HepG2 (cell line): ENCODE measurements around the gene GPR107. TPM values are rescaled to one million over a fixed set of nuclear protein-coding genes. Genes with fewer than 3 reads are reported as not detected.
A peak's percentile ranks its signal among the peaks of the same experiment; 100 is the strongest.

Experiments used
- ATAC-seq: fragments of 200-7000 bp; cut with Tn5 transposase; 3 replicates; pipeline ENCODE4 v1.9.1; 2020; ENCODE audit warnings: mild to moderate bottlenecking, moderate library complexity
- BruUV-seq: library from RNA; stranded (reverse); fragments of 400-500 nt; replicated peaks from 2 replicates; lab custom pipeline; 2021; lab: Mats Ljungman, UMichigan
- CTCF ChIA-PET: fragments of 300-600 bp; formaldehyde crosslinking; extraction: SDS; loops from one replicate; lab custom pipeline; 2021; ENCODE audit warnings: low total read pairs, inconsistent platforms, low intra/inter-chr PET ratio; lab: Yijun Ruan, JAX
- POLR2A ChIA-PET: fragments of 350-600 bp; sonication (Branson Sonifier 250); formaldehyde crosslinking; loops from one replicate; lab custom pipeline; 2020; ENCODE audit warnings: antibody characterized with exemption, inconsistent platforms; lab: Yijun Ruan, JAX
- DNase-seq: peaks from one replicate; pipeline ENCODE4 v3.0.0-alpha.2; 2015; ENCODE audit warnings: low spot score
- FAIRE-seq: peaks from 3 replicates; lab custom pipeline; 2011; peaks lifted over from hg19 to GRCh38; lab: Jason Lieb, UNC
- H2AFZ ChIP-seq: one replicate; pipeline ENCODE4 v1.6.1; 2011; ENCODE audit warnings: low read length, inconsistent platforms
- H3K27ac ChIP-seq: fragments of 300-600 bp; 3 replicates; pipeline ENCODE4 v1.8.0; 2011; ENCODE audit warnings: mixed run types, mild to moderate bottlenecking, mixed read lengths, low read length, inconsistent platforms; ENCODE audit not compliant: insufficient read depth; ENCODE audit errors: extremely low read length
- H3K27me3 ChIP-seq, 2 experiments: fragments of 200-600 bp in 1 of 2; 2 replicates in 1 of 2; 3 replicates in 1 of 2; pipeline versions ENCODE4 v1.6.0 to v1.8.0; 2011; ENCODE audit warnings: low read length in 2 of 2, mild to moderate bottlenecking in 2 of 2, moderate library complexity in 2 of 2, inconsistent platforms in 1 of 2; ENCODE audit not compliant: insufficient read depth in 2 of 2, control insufficient read depth in 1 of 2
- H3K36me3 ChIP-seq, 2 experiments: fragments of 200-600 bp in 1 of 2; replicated peaks in 1 of 2; 2 replicates in 1 of 2; 3 replicates in 1 of 2; pipeline versions ENCODE4 v1.5.1 to v1.8.0; 2011; ENCODE audit warnings: low read length in 2 of 2, inconsistent platforms in 1 of 2; ENCODE audit not compliant: insufficient read depth in 2 of 2, control insufficient read depth in 1 of 2
- H3K4me1 ChIP-seq: 2 replicates; pipeline ENCODE4 v1.5.1; 2012; ENCODE audit warnings: low read length, inconsistent platforms; ENCODE audit not compliant: insufficient read depth
- H3K4me2 ChIP-seq: 2 replicates; pipeline ENCODE4 v1.6.0; 2011; ENCODE audit warnings: low read depth, low read length, inconsistent platforms
- H3K4me3 ChIP-seq, 3 experiments: fragments of 200-600 bp in 1 of 3; sonication (generic), shearing (Covaris generic) in 1 of 3; replicated peaks in 1 of 3; 2 replicates each; pipeline ENCODE4 v1.5.1; 2011 to 2016; ENCODE audit warnings: low read length in 3 of 3, inconsistent platforms in 2 of 3, low read depth in 2 of 3, mild to moderate bottlenecking in 2 of 3, control low read depth in 1 of 3, mixed read lengths in 1 of 3; ENCODE audit not compliant: insufficient read depth in 1 of 3
- H3K79me2 ChIP-seq: one replicate; pipeline ENCODE4 v1.6.1; 2011; ENCODE audit warnings: low read length, inconsistent platforms; ENCODE audit not compliant: insufficient read depth
- H3K9ac ChIP-seq: 2 replicates; pipeline ENCODE4 v1.6.0; 2011; ENCODE audit warnings: mild to moderate bottlenecking, low read depth, low read length, inconsistent platforms; ENCODE audit not compliant: insufficient read depth
- H3K9me3 ChIP-seq: 2 replicates; pipeline ENCODE4 v1.5.1; 2012; ENCODE audit warnings: mild to moderate bottlenecking, low read length
- H4K20me1 ChIP-seq: 2 replicates; pipeline ENCODE4 v1.6.0; 2011; ENCODE audit warnings: inconsistent platforms, mild to moderate bottlenecking, low read length, moderate library complexity; ENCODE audit not compliant: insufficient read depth
- NPAS2 ChIP-seq: sonication (generic); formaldehyde crosslinking; IDR thresholded peaks from 2 replicates; pipeline ENCODE4 v1.8.0; 2022; ENCODE audit warnings: mild to moderate bottlenecking, missing genetic modification reagents, borderline replicate concordance
- PHF5A ChIP-seq: IDR thresholded peaks from one replicate; pipeline ENCODE4 v1.6.1; 2018; ENCODE audit warnings: low read depth, missing genetic modification reagents; ENCODE audit not compliant: unreplicated experiment
- STAT5B ChIP-seq: sonication (generic); formaldehyde crosslinking; IDR thresholded peaks from 2 replicates; pipeline ENCODE4 v1.4.0; 2020; ENCODE audit warnings: missing genetic modification reagents
- ZNF589 ChIP-seq: sonication (generic); formaldehyde crosslinking; conservative IDR thresholded peaks from 2 replicates; pipeline ENCODE4 v1.8.0; 2022; ENCODE audit warnings: mild to moderate bottlenecking, moderate library complexity, missing genetic modification reagents
- ZSCAN22 ChIP-seq: sonication (generic); formaldehyde crosslinking; IDR thresholded peaks from 2 replicates; pipeline ENCODE4 v1.4.0; 2020; ENCODE audit warnings: mild to moderate bottlenecking, missing genetic modification reagents
- WGBS: methylation state at CpG from one replicate; pipeline ENCODE4 v1.1.6; 2017; ENCODE audit warnings: low lambda C conversion rate; 5-methylcytosine and 5-hydroxymethylcytosine counted together
- in situ Hi-C: cut with HindIII; loops from 2 replicates; pipeline ENCODE4 v1.10.0; 2017; ENCODE audit warnings: low pct_unique_long_range_greater_than_20kb; ENCODE audit not compliant: extremely low pct_ligation_motif_present
- intact Hi-C: fragments of 100-400 bp; cut with micrococcal nuclease; formaldehyde crosslinking; loops from one replicate; pipeline ENCODE4 v1.10.0; 2022; ENCODE audit not compliant: unreplicated experiment
- polyA plus RNA-seq, 8 experiments: library from polyadenylated mRNA; depleted of rRNA in 3 of 8; stranded (reverse) in 7 of 8; unstranded in 1 of 8; fragments of >200 nt; fragmentation: Illumina TruSeq in 4 of 8; extraction: Trizol in 4 of 8; gene quantifications; 2 replicates each; pipeline versions ENCODE4 v1.2.1 to v1.2.3, GENCODE V29; 2011 to 2016; ENCODE audit warnings: low read depth in 4 of 8, missing spikeins in 1 of 8, mixed read lengths in 1 of 8; ENCODE audit not compliant: insufficient read depth in 1 of 8
- total RNA-seq, 5 experiments: library from RNA; depleted of rRNA; stranded (reverse); fragments of >200 nt; fragmentation: Illumina TruSeq; extraction: Trizol; gene quantifications; 2 replicates each; pipeline ENCODE4 v1.2.3, GENCODE V29; 2016; ENCODE audit warnings: low read depth in 1 of 5
- TF ChIP-seq, protein P1 (sequence below): sonication (generic); formaldehyde crosslinking; IDR thresholded peaks from 2 replicates; pipeline ENCODE4 v1.8.0; 2022; ENCODE audit warnings: mild to moderate bottlenecking, missing genetic modification reagents
- TF ChIP-seq, protein P2 (sequence below): sonication (generic); formaldehyde crosslinking; IDR thresholded peaks from 2 replicates; pipeline ENCODE4 v1.8.0; 2022; ENCODE audit warnings: mild to moderate bottlenecking, missing genetic modification reagents; ENCODE audit not compliant: insufficient replicate concordance
- TF ChIP-seq, protein P3 (sequence below): sonication (generic); formaldehyde crosslinking; IDR thresholded peaks from 2 replicates; pipeline ENCODE4; 2020; ENCODE audit warnings: missing genetic modification reagents, mild to moderate bottlenecking, borderline replicate concordance
- TF ChIP-seq, protein P4 (sequence below): sonication (generic); formaldehyde crosslinking; IDR thresholded peaks from 2 replicates; pipeline ENCODE4 v1.5.1; 2020; ENCODE audit warnings: missing genetic modification reagents, mild to moderate bottlenecking, borderline replicate concordance
- TF ChIP-seq, protein P5 (sequence below): sonication (generic); formaldehyde crosslinking; IDR thresholded peaks from 2 replicates; pipeline ENCODE4 v1.4.0; 2020; ENCODE audit warnings: mild to moderate bottlenecking, low read depth, missing genetic modification reagents

GPR107 gene
- total and polyA plus RNA-seq, 2 of the 13 experiments (the other 11 are each of a cell fraction or from before 2014, with no cell fraction given): 22.5 to 24.4 TPM

DNA sequence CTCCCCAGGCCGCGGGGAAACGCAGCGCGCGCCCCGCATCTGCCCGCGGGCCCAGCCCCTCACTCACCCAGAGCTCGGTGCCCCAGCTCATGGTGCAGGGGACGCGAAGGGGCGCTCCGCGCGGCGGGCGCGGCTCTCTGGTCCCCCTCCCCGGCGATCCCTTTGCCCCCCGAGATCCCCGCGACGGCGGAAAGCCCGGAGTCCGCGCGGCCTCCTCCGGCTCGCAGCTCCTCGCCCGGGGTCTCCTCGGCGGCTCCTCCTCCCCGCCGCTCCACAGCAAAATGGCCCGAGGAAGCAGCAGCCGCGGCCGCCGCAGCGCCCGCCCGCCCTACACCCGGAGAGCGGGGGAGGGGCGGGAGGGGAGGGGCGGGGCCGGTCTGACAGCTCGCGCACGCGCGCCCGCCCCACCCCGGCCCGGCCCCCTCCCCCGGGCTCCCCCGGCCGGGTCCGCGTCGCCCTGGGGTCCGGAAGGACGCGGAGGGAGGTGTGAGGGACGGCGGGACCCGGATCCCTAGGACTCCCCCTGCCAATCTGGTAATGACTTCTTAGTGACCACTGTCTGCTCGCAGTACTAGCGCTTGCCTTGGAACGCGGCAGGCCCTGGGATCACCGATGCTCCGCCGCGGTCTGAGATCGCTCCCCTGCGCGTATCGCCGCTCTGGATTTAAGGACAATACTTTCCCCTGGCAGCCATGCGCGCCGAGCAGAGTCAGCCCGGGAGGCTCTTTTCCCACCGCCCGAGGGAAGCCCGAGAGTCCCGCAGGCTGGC is 10.6 kb upstream of the GPR107 start, which contains the start of gene FNBP1:
Gene FNBP1, minus strand, starts transcription at position 305 of the 769 bp plus-strand sequence. Its CDS starts 214 bp downstream, at position 91.
- no peak for FAIRE-seq
- DNase-seq: peak; percentile 56
- H3K27ac ChIP-seq: peak within 1 kb of the TSS; percentile 85
- H3K4me2 ChIP-seq: peak within 1 kb of the TSS; percentile 79
- H2AFZ ChIP-seq: no peak within 1 kb of the TSS
- ATAC-seq: peak; percentile 82
- H3K27me3 ChIP-seq: no peaks in the 10 kb centered on the region
- BruUV-seq: no TSS peak
- peak within 1 kb of the TSS; percentile 68 to 97 (median 78) for H3K4me3 ChIP-seq
- ChIA-PET POLR2A (interaction anchor here (0.8 to 4.0 kb wide), 6 partner anchors 8 to 157 kb away, joined by 3 to 39 read pairs (median 7); partner anchors contain the start of gene GPR107), CTCF (interaction anchor here (2.2 kb wide), 1 partner anchor 157 kb away, joined by 9 read pairs; no protein-coding TSS in a partner anchor)
- H3K36me3 ChIP-seq: no peaks in the 10 kb centered on the region
- intact Hi-C loops: loop anchor here (1.0 kb wide), 1 partner anchor 158 kb away; no protein-coding TSS in a partner anchor
- 1% methylated on average over 15 of the region's 92 CpGs for WGBS
- no peaks in the 10 kb centered on the region for H3K9me3 ChIP-seq
- peak within 1 kb of the TSS; percentile 83 for H3K9ac ChIP-seq
- no peaks in the 10 kb centered on the region for H4K20me1 ChIP-seq
- peaks cover 35% of the 10 kb centered on the region for H3K79me2 ChIP-seq
- H3K4me1 ChIP-seq: peaks cover 55% of the 10 kb centered on the region
- in situ Hi-C loops: loop anchor here (5.0 kb wide), 1 partner anchor 156 kb away; no protein-coding TSS in a partner anchor
- TF ChIP-seq, protein P1, sequence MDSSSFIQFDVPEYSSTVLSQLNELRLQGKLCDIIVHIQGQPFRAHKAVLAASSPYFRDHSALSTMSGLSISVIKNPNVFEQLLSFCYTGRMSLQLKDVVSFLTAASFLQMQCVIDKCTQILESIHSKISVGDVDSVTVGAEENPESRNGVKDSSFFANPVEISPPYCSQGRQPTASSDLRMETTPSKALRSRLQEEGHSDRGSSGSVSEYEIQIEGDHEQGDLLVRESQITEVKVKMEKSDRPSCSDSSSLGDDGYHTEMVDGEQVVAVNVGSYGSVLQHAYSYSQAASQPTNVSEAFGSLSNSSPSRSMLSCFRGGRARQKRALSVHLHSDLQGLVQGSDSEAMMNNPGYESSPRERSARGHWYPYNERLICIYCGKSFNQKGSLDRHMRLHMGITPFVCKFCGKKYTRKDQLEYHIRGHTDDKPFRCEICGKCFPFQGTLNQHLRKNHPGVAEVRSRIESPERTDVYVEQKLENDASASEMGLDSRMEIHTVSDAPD (CRISPR knock-in tag): peak; percentile 11; the same call in 1 of the 2 replicates
- TF ChIP-seq NPAS2: no peak
- TF ChIP-seq, protein P2, sequence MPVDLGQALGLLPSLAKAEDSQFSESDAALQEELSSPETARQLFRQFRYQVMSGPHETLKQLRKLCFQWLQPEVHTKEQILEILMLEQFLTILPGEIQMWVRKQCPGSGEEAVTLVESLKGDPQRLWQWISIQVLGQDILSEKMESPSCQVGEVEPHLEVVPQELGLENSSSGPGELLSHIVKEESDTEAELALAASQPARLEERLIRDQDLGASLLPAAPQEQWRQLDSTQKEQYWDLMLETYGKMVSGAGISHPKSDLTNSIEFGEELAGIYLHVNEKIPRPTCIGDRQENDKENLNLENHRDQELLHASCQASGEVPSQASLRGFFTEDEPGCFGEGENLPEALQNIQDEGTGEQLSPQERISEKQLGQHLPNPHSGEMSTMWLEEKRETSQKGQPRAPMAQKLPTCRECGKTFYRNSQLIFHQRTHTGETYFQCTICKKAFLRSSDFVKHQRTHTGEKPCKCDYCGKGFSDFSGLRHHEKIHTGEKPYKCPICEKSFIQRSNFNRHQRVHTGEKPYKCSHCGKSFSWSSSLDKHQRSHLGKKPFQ (CRISPR knock-in tag): no peak
- TF ChIP-seq, protein P3, sequence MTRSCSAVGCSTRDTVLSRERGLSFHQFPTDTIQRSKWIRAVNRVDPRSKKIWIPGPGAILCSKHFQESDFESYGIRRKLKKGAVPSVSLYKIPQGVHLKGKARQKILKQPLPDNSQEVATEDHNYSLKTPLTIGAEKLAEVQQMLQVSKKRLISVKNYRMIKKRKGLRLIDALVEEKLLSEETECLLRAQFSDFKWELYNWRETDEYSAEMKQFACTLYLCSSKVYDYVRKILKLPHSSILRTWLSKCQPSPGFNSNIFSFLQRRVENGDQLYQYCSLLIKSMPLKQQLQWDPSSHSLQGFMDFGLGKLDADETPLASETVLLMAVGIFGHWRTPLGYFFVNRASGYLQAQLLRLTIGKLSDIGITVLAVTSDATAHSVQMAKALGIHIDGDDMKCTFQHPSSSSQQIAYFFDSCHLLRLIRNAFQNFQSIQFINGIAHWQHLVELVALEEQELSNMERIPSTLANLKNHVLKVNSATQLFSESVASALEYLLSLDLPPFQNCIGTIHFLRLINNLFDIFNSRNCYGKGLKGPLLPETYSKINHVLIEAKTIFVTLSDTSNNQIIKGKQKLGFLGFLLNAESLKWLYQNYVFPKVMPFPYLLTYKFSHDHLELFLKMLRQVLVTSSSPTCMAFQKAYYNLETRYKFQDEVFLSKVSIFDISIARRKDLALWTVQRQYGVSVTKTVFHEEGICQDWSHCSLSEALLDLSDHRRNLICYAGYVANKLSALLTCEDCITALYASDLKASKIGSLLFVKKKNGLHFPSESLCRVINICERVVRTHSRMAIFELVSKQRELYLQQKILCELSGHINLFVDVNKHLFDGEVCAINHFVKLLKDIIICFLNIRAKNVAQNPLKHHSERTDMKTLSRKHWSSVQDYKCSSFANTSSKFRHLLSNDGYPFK (CRISPR knock-in tag): peak; percentile 75
- TF ChIP-seq PHF5A (CRISPR knock-in tag): no peak
- TF ChIP-seq, protein P4, sequence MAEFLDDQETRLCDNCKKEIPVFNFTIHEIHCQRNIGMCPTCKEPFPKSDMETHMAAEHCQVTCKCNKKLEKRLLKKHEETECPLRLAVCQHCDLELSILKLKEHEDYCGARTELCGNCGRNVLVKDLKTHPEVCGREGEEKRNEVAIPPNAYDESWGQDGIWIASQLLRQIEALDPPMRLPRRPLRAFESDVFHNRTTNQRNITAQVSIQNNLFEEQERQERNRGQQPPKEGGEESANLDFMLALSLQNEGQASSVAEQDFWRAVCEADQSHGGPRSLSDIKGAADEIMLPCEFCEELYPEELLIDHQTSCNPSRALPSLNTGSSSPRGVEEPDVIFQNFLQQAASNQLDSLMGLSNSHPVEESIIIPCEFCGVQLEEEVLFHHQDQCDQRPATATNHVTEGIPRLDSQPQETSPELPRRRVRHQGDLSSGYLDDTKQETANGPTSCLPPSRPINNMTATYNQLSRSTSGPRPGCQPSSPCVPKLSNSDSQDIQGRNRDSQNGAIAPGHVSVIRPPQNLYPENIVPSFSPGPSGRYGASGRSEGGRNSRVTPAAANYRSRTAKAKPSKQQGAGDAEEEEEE: peak; percentile 92
- TF ChIP-seq ZNF589: 0 out of 2 replicates have a peak, but pooled peaks have one; percentile 61
- TF ChIP-seq STAT5B (CRISPR knock-in tag): no peak
- TF ChIP-seq, protein P5, sequence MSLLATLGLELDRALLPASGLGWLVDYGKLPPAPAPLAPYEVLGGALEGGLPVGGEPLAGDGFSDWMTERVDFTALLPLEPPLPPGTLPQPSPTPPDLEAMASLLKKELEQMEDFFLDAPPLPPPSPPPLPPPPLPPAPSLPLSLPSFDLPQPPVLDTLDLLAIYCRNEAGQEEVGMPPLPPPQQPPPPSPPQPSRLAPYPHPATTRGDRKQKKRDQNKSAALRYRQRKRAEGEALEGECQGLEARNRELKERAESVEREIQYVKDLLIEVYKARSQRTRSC (CRISPR knock-in tag): no peak
- 0 out of 2 replicates have a peak, but pooled peaks have one; percentile 59 for TF ChIP-seq ZSCAN22
